Fibroblast of lung (primary cell): ENCODE measurements around the gene SPDYE6. TPM values are rescaled to one million over a fixed set of nuclear protein-coding genes. Genes with fewer than 3 reads are reported as not detected.

Experiments
- DNase-seq, 2 donors: peaks; one replicate each; pipeline versions ENCODE4 v3.0.0 to v3.0.0-alpha.2; 2010; ENCODE audit warnings: low read depth in 2 of 2
- H2AFZ ChIP-seq: 2 replicates; pipeline ENCODE4 v1.5.1; 2012; ENCODE audit warnings: low read length, control low read depth, inconsistent platforms
- H3K27ac ChIP-seq: 2 replicates; pipeline ENCODE4 v1.5.1; 2011; ENCODE audit warnings: low read length, control low read depth; ENCODE audit not compliant: insufficient read depth
- H3K27me3 ChIP-seq: 2 replicates; pipeline ENCODE4 v1.5.1; 2011; ENCODE audit warnings: mild to moderate bottlenecking, low read length; ENCODE audit not compliant: control insufficient read depth, insufficient read depth
- H3K36me3 ChIP-seq: 2 replicates; pipeline ENCODE4 v1.5.1; 2011; ENCODE audit warnings: low read length; ENCODE audit not compliant: control insufficient read depth, insufficient read depth
- H3K4me1 ChIP-seq: 2 replicates; pipeline ENCODE4 v1.5.1; 2011; ENCODE audit warnings: low read length; ENCODE audit not compliant: control insufficient read depth, insufficient read depth; ENCODE audit errors: extremely low read depth
- H3K4me2 ChIP-seq: 2 replicates; pipeline ENCODE4 v1.5.1; 2011; ENCODE audit warnings: low read length, control low read depth; ENCODE audit not compliant: insufficient read depth; ENCODE audit errors: extremely low read depth
- H3K4me3 ChIP-seq, 4 experiments: fragments of 200-600 bp in 1 of 4; sonication (generic) in 1 of 4; replicated peaks in 1 of 4; 2 replicates each; pipeline ENCODE4 v1.5.1; 2011 to 2016; ENCODE audit warnings: low read length in 4 of 4, low read depth in 3 of 4, mild to moderate bottlenecking in 3 of 4, control low read depth in 2 of 4, inconsistent platforms in 1 of 4, mixed read lengths in 1 of 4; ENCODE audit not compliant: insufficient read depth in 1 of 4; ENCODE audit errors: control extremely low read depth in 1 of 4
- H3K79me2 ChIP-seq: 2 replicates; pipeline ENCODE4 v1.5.1; 2012; ENCODE audit warnings: mild to moderate bottlenecking, low read length, inconsistent platforms; ENCODE audit not compliant: control insufficient read depth, insufficient read depth
- H3K9ac ChIP-seq: 2 replicates; pipeline ENCODE4 v1.5.1; 2011; ENCODE audit warnings: mild to moderate bottlenecking, low read length, control low read depth; ENCODE audit not compliant: insufficient read depth
- H3K9me3 ChIP-seq: 2 replicates; pipeline ENCODE4 v1.5.1; 2012; ENCODE audit warnings: low read depth, low read length; ENCODE audit not compliant: control insufficient read depth, insufficient read depth
- H4K20me1 ChIP-seq: 2 replicates; pipeline ENCODE4 v1.5.1; 2011; ENCODE audit warnings: low read length; ENCODE audit not compliant: control insufficient read depth, insufficient read depth; ENCODE audit errors: extremely low read depth
- EZH2 ChIP-seq: IDR thresholded peaks from 2 replicates; pipeline ENCODE4 v1.5.1; 2012; ENCODE audit warnings: low read length, control low read depth, mild to moderate bottlenecking; ENCODE audit errors: missing control alignments
- polyA plus RNA-seq, 2 donors: library from polyadenylated mRNA; depleted of rRNA in 1 of 2; stranded (reverse) in 1 of 2; unstranded in 1 of 2; fragments of >200 nt; gene quantifications; 2 replicates each; pipeline ENCODE4 v1.2.1, GENCODE V29; 2011 to 2012; ENCODE audit warnings: missing spikeins in 1 of 2
- total RNA-seq: library from RNA; depleted of rRNA; stranded (reverse); fragments of >200 nt; gene quantifications from 2 replicates; pipeline ENCODE4 v1.2.1, GENCODE V29; 2014
- TF ChIP-seq, protein P1 (sequence below), 2 donors: IDR thresholded peaks in 1 of 2; conservative IDR thresholded peaks in 1 of 2; 1 replicate in 1 of 2; 2 replicates in 1 of 2; pipeline ENCODE4 v1.5.1; 2011 to 2012; ENCODE audit warnings: low read length in 2 of 2, control low read depth in 1 of 2, inconsistent platforms in 1 of 2, low read depth in 1 of 2, mild to moderate bottlenecking in 1 of 2

SPDYE6 gene
- total and polyA plus RNA-seq, 2 donors (not counting 1 experiment from before 2014, with no cell fraction given): not detected

DNA sequence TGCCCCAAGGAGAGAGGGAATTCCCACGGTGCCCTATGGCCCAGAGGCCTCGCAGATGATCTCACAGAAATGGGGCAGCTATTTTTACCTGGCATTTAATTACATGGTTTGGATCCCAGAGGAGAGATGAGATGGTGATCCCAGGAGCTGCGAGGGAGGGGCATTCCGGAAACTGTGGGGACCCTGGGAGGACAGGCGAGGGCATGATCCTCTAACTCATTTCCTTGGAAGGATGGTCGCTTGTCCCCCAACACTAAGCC lies 60.1 kb downstream of the SPDYE6 start:
- Histone ChIP-seq H2AFZ (no peak overlapping the region), H3K9ac (no peak overlapping the region), H3K4me3 (no peak overlapping the region), H3K4me1 (no peaks in the 10 kb centered on the region), H3K27ac (no peak overlapping the region), H3K4me2 (no peak overlapping the region), H3K9me3 (no peaks in the 10 kb centered on the region), H3K36me3 (no peaks in the 10 kb centered on the region), H4K20me1 (no peaks in the 10 kb centered on the region), H3K79me2 (no peaks in the 10 kb centered on the region), H3K27me3 (peaks cover 6% of the 10 kb centered on the region)
- no peak for TF ChIP-seq EZH2
- TF ChIP-seq, protein P1, sequence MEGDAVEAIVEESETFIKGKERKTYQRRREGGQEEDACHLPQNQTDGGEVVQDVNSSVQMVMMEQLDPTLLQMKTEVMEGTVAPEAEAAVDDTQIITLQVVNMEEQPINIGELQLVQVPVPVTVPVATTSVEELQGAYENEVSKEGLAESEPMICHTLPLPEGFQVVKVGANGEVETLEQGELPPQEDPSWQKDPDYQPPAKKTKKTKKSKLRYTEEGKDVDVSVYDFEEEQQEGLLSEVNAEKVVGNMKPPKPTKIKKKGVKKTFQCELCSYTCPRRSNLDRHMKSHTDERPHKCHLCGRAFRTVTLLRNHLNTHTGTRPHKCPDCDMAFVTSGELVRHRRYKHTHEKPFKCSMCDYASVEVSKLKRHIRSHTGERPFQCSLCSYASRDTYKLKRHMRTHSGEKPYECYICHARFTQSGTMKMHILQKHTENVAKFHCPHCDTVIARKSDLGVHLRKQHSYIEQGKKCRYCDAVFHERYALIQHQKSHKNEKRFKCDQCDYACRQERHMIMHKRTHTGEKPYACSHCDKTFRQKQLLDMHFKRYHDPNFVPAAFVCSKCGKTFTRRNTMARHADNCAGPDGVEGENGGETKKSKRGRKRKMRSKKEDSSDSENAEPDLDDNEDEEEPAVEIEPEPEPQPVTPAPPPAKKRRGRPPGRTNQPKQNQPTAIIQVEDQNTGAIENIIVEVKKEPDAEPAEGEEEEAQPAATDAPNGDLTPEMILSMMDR (conservative IDR thresholded peaks at IDR 0.05 in 1 of 2, IDR thresholded peaks at IDR 0.05 in 1 of 2; ENCODE audit: low read depth in 1 of 2, low read length in 2 of 2): no peak
- no peak for DNase-seq

Other genes with a start within 250 kb of the SPDYE6 start
- 2.0 and 2.3 TPM in 2 replicates for gene SH2B2, start 69.6 kb downstream of the SPDYE6 start, total RNA-seq
- 0.18 and 0.43 TPM in 2 replicates for gene SH2B2, start 69.6 kb downstream of the SPDYE6 start, polyA plus RNA-seq
- 12.3 and 16.3 TPM in 2 replicates for gene PRKRIP1, start 39.9 kb upstream of the SPDYE6 start, total RNA-seq
- 12.4 and 13.8 TPM in 2 replicates for gene PRKRIP1, start 39.9 kb upstream of the SPDYE6 start, polyA plus RNA-seq
- gene ORAI2, start 77.1 kb upstream of the SPDYE6 start, total RNA-seq: 14.9 and 26.6 TPM in 2 replicates
- 20.3 and 22.1 TPM in 2 replicates for gene ORAI2, start 77.1 kb upstream of the SPDYE6 start, polyA plus RNA-seq
- 11.6 and 13.2 TPM in 2 replicates for gene ALKBH4, start 108.4 kb upstream of the SPDYE6 start, total RNA-seq
- gene ALKBH4, start 108.4 kb upstream of the SPDYE6 start, polyA plus RNA-seq: 3.7 and 4.3 TPM in 2 replicates
- 14.5 and 18.7 TPM in 2 replicates for gene LRWD1, start 108.5 kb upstream of the SPDYE6 start, total RNA-seq
- gene LRWD1, start 108.5 kb upstream of the SPDYE6 start, polyA plus RNA-seq: 7.4 and 12.1 TPM in 2 replicates
- 27.0 and 37.2 TPM in 2 replicates for gene POLR2J, start 122.5 kb upstream of the SPDYE6 start, total RNA-seq
- 55.3 and 91.2 TPM in 2 replicates for gene POLR2J, start 122.5 kb upstream of the SPDYE6 start, polyA plus RNA-seq
- gene RASA4B, start 161.3 kb upstream of the SPDYE6 start, total RNA-seq: 1.5 and 2.1 TPM in 2 replicates
- gene RASA4B, start 161.3 kb upstream of the SPDYE6 start, polyA plus RNA-seq: 0.68 and 1.4 TPM in 2 replicates
- 1.0 and 3.8 TPM in 2 replicates for gene UPK3BL2, start 187.3 kb upstream of the SPDYE6 start, total RNA-seq
- 1.4 and 1.9 TPM in 2 replicates for gene UPK3BL2, start 187.3 kb upstream of the SPDYE6 start, polyA plus RNA-seq
- gene SPDYE2, start 194.8 kb upstream of the SPDYE6 start, total RNA-seq: not detected in 2 replicates
- not detected in 2 replicates for gene SPDYE2, start 194.8 kb upstream of the SPDYE6 start, polyA plus RNA-seq
- 19.5 and 28.6 TPM in 2 replicates for gene POLR2J3, start 216.1 kb upstream of the SPDYE6 start, total RNA-seq
- gene POLR2J3, start 216.1 kb upstream of the SPDYE6 start, polyA plus RNA-seq: 29.3 and 42.5 TPM in 2 replicates